ENCODE data around the gene HGF. TPM values are rescaled to one million over a fixed set of nuclear protein-coding genes. Genes with fewer than 3 reads are reported as not detected.

HGF gene
- total and polyA plus RNA-seq, 2 donors (not counting 1 experiment from before 2014, with no cell fraction given): 0.25 TPM; not detected in 1

GRCh38 chr7:81693894-81694293 lies 76.0 kb downstream of the HGF start:
- no CpG with 5 or more reads among the region's 1 CpG for WGBS (ENCODE audit: insufficient coverage)
- Mint-ChIP-seq H3K9me3 (ENCODE audit: insufficient read depth) (peaks cover 2% of the 10 kb centered on the region), H3K27me3 (no peaks in the 10 kb centered on the region), H3K27ac (no peak overlapping the region), H3K4me3 (no peak overlapping the region), H3K4me1 (no peaks in the 10 kb centered on the region)
- no peaks in the 10 kb centered on the region for H3K9me3 ChIP-seq (ENCODE audit: control extremely low read depth in 1 of 3, control insufficient read depth in 2 of 3, insufficient read depth in 1 of 3, low read length in 2 of 3)
- no peaks in the 10 kb centered on the region for H3K27me3 ChIP-seq (replicated peaks in 1 of 4; ENCODE audit: control extremely low read depth in 1 of 4, control insufficient read depth in 3 of 4, insufficient read depth in 4 of 4, low read length in 3 of 4)
- no peak overlapping the region for H3K27ac ChIP-seq (ENCODE audit: low read length in 2 of 2)
- H3K4me1 ChIP-seq (ENCODE audit: control insufficient read depth in 2 of 2, insufficient read depth in 2 of 2, low read length in 2 of 2): no peaks in the 10 kb centered on the region
- H3K9ac ChIP-seq (ENCODE audit: low read length): no peak overlapping the region
- CTCF ChIA-PET: no interaction called here
- H2AFZ ChIP-seq (ENCODE audit: insufficient read depth, low read depth, low read length, poor library complexity, severe bottlenecking): no peak overlapping the region
- DNase-seq (no peak), ATAC-seq (ENCODE audit: low read depth) (no peak)
- H3K4me2 ChIP-seq (replicated peaks; ENCODE audit: low read depth, low read length, poor library complexity, severe bottlenecking): no peak overlapping the region
- TF ChIP-seq EZH2 (IDR thresholded peaks at IDR 0.05; ENCODE audit: borderline replicate concordance, insufficient read depth, low read depth, low read length, poor library complexity, severe bottlenecking) (no peak), CTCF (IDR thresholded peaks at IDR 0.05) (no peak)
- no peaks in the 10 kb centered on the region for H4K20me1 ChIP-seq (ENCODE audit: control insufficient read depth, insufficient read depth, low read length, poor library complexity, severe bottlenecking)
- H3K79me2 ChIP-seq (ENCODE audit: control insufficient read depth, insufficient read depth, low read length): no peaks in the 10 kb centered on the region
- POLR2A ChIA-PET: no interaction called here
- intact Hi-C loops (cut with micrococcal nuclease): no loop called here
- no peaks in the 10 kb centered on the region for H3K36me3 ChIP-seq (replicated peaks in 1 of 2; ENCODE audit: control extremely low read depth in 1 of 2, control insufficient read depth in 1 of 2, extremely low read depth in 1 of 2, insufficient read depth in 2 of 2, low read length in 1 of 2)
- no peak overlapping the region for H3K4me3 ChIP-seq (ENCODE audit: control extremely low read depth in 1 of 5, extremely low read depth in 1 of 5, insufficient read depth in 1 of 5, low read depth in 2 of 5, low read length in 4 of 5)

- no peak for ATAC-seq (ENCODE audit: low read depth)
- no peak overlapping the region for H3K4me2 ChIP-seq (replicated peaks; ENCODE audit: low read depth, low read length, poor library complexity, severe bottlenecking)
- H3K27me3 Mint-ChIP-seq: no peaks in the 10 kb centered on the region
- 75% methylated on average over 2 of the region's 2 CpGs for WGBS (ENCODE audit: insufficient coverage)
- no peak overlapping the region for H3K4me3 ChIP-seq (ENCODE audit: control extremely low read depth in 1 of 5, extremely low read depth in 1 of 5, insufficient read depth in 1 of 5, low read depth in 2 of 5, low read length in 4 of 5)
- no peaks in the 10 kb centered on the region for H4K20me1 ChIP-seq (ENCODE audit: control insufficient read depth, insufficient read depth, low read length, poor library complexity, severe bottlenecking)
- no peaks in the 10 kb centered on the region for H3K27me3 ChIP-seq (replicated peaks in 1 of 4; ENCODE audit: control extremely low read depth in 1 of 4, control insufficient read depth in 3 of 4, insufficient read depth in 4 of 4, low read length in 3 of 4)
- no peak for DNase-seq
- H3K36me3 ChIP-seq (replicated peaks in 1 of 2; ENCODE audit: control extremely low read depth in 1 of 2, control insufficient read depth in 1 of 2, extremely low read depth in 1 of 2, insufficient read depth in 2 of 2, low read length in 1 of 2): no peaks in the 10 kb centered on the region
- no peak overlapping the region for H3K27ac Mint-ChIP-seq
- no peak overlapping the region for H3K9ac ChIP-seq (ENCODE audit: low read length)
- H3K27ac ChIP-seq (ENCODE audit: low read length in 2 of 2): no peak overlapping the region
- TF ChIP-seq EZH2 (IDR thresholded peaks at IDR 0.05; ENCODE audit: borderline replicate concordance, insufficient read depth, low read depth, low read length, poor library complexity, severe bottlenecking) (no peak), CTCF (IDR thresholded peaks at IDR 0.05) (no peak)
- H3K9me3 Mint-ChIP-seq (ENCODE audit: insufficient read depth): peaks cover 2% of the 10 kb centered on the region
- H3K79me2 ChIP-seq (ENCODE audit: control insufficient read depth, insufficient read depth, low read length): no peaks in the 10 kb centered on the region
- no peak overlapping the region for H2AFZ ChIP-seq (ENCODE audit: insufficient read depth, low read depth, low read length, poor library complexity, severe bottlenecking)
- intact Hi-C loops (cut with micrococcal nuclease): no loop called here
- ChIA-PET CTCF (no interaction called here), POLR2A (no interaction called here)
- no peaks in the 10 kb centered on the region for H3K9me3 ChIP-seq (ENCODE audit: control extremely low read depth in 1 of 3, control insufficient read depth in 2 of 3, insufficient read depth in 1 of 3, low read length in 2 of 3)
- H3K4me1 Mint-ChIP-seq: no peaks in the 10 kb centered on the region
- H3K4me3 Mint-ChIP-seq: no peak overlapping the region
- no peaks in the 10 kb centered on the region for H3K4me1 ChIP-seq (ENCODE audit: control insufficient read depth in 2 of 2, insufficient read depth in 2 of 2, low read length in 2 of 2)
Observed at GRCh38 chr7:81693080-81693479, 76.8 kb downstream of the HGF start.

Measured in B cell (primary cell).